ENCODE measurements around the gene ITIH6.

The ITIH6 gene

GRCh38 chrX:54714424-54714823 lies 83.6 kb downstream of the ITIH6 start:
- Histone ChIP-seq H3K36me3 (replicated peaks) (no peaks in the 10 kb centered on the region), H3K27me3 (replicated peaks) (no peaks in the 10 kb centered on the region), H3K4me3 (ENCODE audit: low read depth, low read length) (no peak overlapping the region), H3K27ac (no peak overlapping the region)
- in situ Hi-C loops (cut with HindIII; ENCODE audit: low pct_ligation_motif_present, low sequenced_read_pairs) = no loop called here
- no peak for TF ChIP-seq CTCF (IDR thresholded peaks at IDR 0.05; ENCODE audit: low read depth, low read length, missing control alignments)
- DNase-seq = no peak

GRCh38 chrX:54711735-54712134 lies 86.3 kb downstream of the ITIH6 start:
- in situ Hi-C loops (cut with HindIII; ENCODE audit: low pct_ligation_motif_present, low sequenced_read_pairs) = no loop called here
- Histone ChIP-seq H3K36me3 (replicated peaks) (no peaks in the 10 kb centered on the region), H3K27me3 (replicated peaks) (no peaks in the 10 kb centered on the region), H3K4me3 (ENCODE audit: low read depth, low read length) (no peak overlapping the region), H3K27ac (no peak overlapping the region)
- no peak for TF ChIP-seq CTCF (IDR thresholded peaks at IDR 0.05; ENCODE audit: low read depth, low read length, missing control alignments)
- no peak for DNase-seq

- Histone ChIP-seq H3K4me3 (ENCODE audit: low read depth, low read length) (no peak overlapping the region), H3K36me3 (replicated peaks) (no peaks in the 10 kb centered on the region), H3K27me3 (replicated peaks) (no peaks in the 10 kb centered on the region), H3K27ac (no peak overlapping the region)
- TF ChIP-seq CTCF (IDR thresholded peaks at IDR 0.05; ENCODE audit: low read depth, low read length, missing control alignments) = no peak
- in situ Hi-C loops (cut with HindIII; ENCODE audit: low pct_ligation_motif_present, low sequenced_read_pairs) = no loop called here
- DNase-seq = no peak
Observed at GRCh38 chrX:54710920-54711319, 87.1 kb downstream of the ITIH6 start.

GRCh38 chrX:54708404-54708803 lies 89.7 kb downstream of the ITIH6 start:
- no peak for DNase-seq
- Histone ChIP-seq H3K36me3 (replicated peaks) (no peaks in the 10 kb centered on the region), H3K4me3 (ENCODE audit: low read depth, low read length) (no peak overlapping the region), H3K27me3 (replicated peaks) (no peaks in the 10 kb centered on the region), H3K27ac (no peak overlapping the region)
- no peak for TF ChIP-seq CTCF (IDR thresholded peaks at IDR 0.05; ENCODE audit: low read depth, low read length, missing control alignments)
- in situ Hi-C loops (cut with HindIII; ENCODE audit: low pct_ligation_motif_present, low sequenced_read_pairs) = no loop called here
